HS-5 (cell line): ENCODE measurements around the gene GLB1L2.

Source experiments
- DNase-seq: peaks from one replicate; pipeline ENCODE4 v3.0.0-alpha.2; 2012; ENCODE audit warnings: low read depth

Gene GLB1L2

GRCh38 chr11:134349109-134349801 lies 17.5 kb downstream of the GLB1L2 start:
- no peak for DNase-seq

- DNase-seq: no peak
Measured at GRCh38 chr11:134349802-134350355, 18.1 kb downstream of the GLB1L2 start.

DNA sequence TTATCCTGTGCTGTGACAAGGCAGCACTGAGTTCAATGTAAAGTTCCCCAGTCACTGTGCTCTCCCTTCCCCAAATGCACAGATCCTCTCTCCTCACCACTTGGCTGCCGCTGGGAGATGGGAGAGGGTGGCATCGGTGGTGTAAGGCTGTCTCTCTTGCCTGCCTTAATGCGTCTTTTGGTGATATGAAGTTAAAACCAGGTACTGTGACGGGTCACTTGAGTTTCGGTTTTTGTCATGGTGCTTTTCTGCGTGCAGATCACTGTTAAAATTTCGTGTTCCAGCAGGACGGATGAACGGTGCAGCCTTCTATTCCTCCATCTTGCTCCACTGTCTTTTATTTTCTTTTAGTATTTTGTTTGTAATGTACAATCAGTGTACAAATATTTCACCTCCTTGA lies 18.6 kb downstream of the GLB1L2 start:
- no peak for DNase-seq

DNA sequence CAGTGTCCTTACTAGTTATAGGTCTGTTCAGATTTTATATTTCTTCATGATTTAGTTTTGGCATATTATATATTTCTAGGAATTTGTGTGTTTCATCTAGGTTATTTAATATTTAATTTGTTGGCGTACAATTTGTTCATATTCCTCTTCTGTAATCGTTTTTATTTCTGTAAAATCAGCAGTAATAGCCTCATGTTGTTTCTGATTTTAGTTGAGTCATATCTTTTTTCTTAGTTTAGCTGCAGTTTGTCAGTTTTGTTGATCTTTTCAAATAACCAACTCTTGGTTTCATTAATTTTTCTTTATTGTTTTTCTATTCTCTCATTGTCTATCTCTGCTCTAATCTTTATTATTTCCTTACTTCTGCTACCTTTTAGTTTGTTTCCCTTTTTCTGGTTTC lies 20.3 kb downstream of the GLB1L2 start:
- DNase-seq: no peak

GRCh38 chr11:134355136-134355535 lies 23.3 kb downstream of the GLB1L2 start:
- DNase-seq: no peak

DNA sequence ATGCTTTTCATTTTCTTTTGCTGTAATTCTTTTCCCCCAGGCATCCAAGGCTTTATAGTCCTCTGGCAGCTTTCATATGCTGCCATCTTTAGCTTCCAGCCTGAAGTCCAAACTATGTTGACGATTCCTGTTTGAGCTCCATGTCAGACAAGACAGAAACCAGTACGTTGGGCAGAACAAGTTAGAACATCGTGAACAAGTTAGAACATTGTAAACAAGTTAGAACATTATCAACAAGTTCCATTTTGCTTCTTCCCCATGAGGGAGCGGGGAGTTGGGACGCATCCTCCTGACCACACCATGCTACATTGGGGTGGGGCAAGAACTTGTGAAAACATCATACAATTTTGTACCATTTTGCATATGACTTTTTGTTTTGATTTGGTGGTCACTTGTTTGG lies 23.9 kb downstream of the GLB1L2 start:
- no peak for DNase-seq

GRCh38 chr11:134356656-134357544 lies 25.1 kb downstream of the GLB1L2 start:
- DNase-seq: no peak

DNA sequence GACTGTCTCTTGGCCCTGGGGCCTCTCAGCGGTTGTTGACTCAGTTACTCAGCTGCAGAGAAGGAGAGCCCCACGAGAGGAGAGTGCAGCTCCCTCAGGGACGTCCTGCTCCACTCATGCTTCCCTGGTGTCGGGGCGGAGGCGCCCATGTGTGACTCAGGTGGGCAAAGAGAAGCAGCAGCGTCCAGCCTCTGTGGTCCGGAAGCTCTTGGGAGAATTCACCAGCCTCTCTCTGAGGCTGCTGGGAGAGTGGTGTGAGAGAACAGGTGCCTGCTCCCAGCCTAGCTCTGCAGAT lies 25.7 kb downstream of the GLB1L2 start:
- DNase-seq: no peak

- DNase-seq: no peak
Measured at GRCh38 chr11:134358165-134358855, 26.5 kb downstream of the GLB1L2 start.

- no peak for DNase-seq
Measured at GRCh38 chr11:134358856-134359490, 27.2 kb downstream of the GLB1L2 start.

- DNase-seq: no peak
Measured at GRCh38 chr11:134359646-134360045, 27.9 kb downstream of the GLB1L2 start.

- no peak for DNase-seq
Measured at GRCh38 chr11:134360050-134360835, 28.5 kb downstream of the GLB1L2 start.

- no peak for DNase-seq
Measured at GRCh38 chr11:134361661-134362060, 29.9 kb downstream of the GLB1L2 start.

GRCh38 chr11:134362192-134362901 lies 30.6 kb downstream of the GLB1L2 start:
- DNase-seq: no peak

- DNase-seq: no peak
Measured at GRCh38 chr11:134363161-134363560, 31.4 kb downstream of the GLB1L2 start.

GRCh38 chr11:134363592-134363991 lies 31.8 kb downstream of the GLB1L2 start:
- DNase-seq: no peak

DNA sequence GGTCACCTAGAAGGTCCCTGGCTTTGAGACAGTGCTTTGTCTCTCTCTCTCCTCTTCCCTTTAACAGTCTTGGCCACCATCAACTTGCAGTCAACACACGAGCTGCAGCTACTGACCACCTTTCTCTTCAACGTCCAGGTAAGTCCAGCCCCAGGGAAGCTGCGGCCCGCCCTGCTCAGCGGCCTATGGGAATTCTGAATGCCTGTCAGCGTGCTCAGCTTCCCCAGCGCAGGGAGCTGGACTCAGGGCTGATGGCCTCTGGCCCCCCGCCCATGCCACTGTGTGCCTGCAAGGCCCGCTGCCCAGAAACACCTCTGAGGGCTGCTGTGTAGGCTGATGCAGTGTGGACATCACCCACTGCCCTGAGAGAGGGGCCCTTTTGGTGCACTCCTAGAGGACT lies 32.5 kb downstream of the GLB1L2 start:
- DNase-seq: no peak

- no peak for DNase-seq
Measured at GRCh38 chr11:134365011-134365925, 33.5 kb downstream of the GLB1L2 start.

- DNase-seq: no peak
Measured at GRCh38 chr11:134366254-134366653, 34.5 kb downstream of the GLB1L2 start.

GRCh38 chr11:134367781-134368180 lies 36.0 kb downstream of the GLB1L2 start:
- no peak for DNase-seq
